CD4-positive, alpha-beta T cell treated with Interleukin-10 for 1 hour (primary cell): ENCODE measurements around the gene USE1.

Experiments used
- DNase-seq: peaks from one replicate; pipeline ENCODE4 v3.0.0-alpha.2; 2020

Gene USE1

GRCh38 chr19:17235971-17236777, 21.0 kb downstream of the USE1 start:
- no peak for DNase-seq

- DNase-seq, result no peak
Observed at GRCh38 chr19:17236811-17237543, 21.8 kb downstream of the USE1 start.

GRCh38 chr19:17237747-17238706, 22.9 kb downstream of the USE1 start:
- no peak for DNase-seq

GRCh38 chr19:17240062-17240752, 25.1 kb downstream of the USE1 start:
- DNase-seq, result no peak

- no peak for DNase-seq
Observed at GRCh38 chr19:17240826-17241399, 25.8 kb downstream of the USE1 start.

- DNase-seq, result no peak
Observed at GRCh38 chr19:17242431-17243208, 27.5 kb downstream of the USE1 start.

GRCh38 chr19:17243211-17243829, 28.2 kb downstream of the USE1 start:
- DNase-seq, result no peak

GRCh38 chr19:17243830-17244617, 28.9 kb downstream of the USE1 start:
- no peak for DNase-seq

- DNase-seq, result no peak
Observed at GRCh38 chr19:17244618-17245534, 29.7 kb downstream of the USE1 start.

- DNase-seq, result no peak
Observed at GRCh38 chr19:17245535-17245984, 30.4 kb downstream of the USE1 start, which contains the start of gene NR2F6. Gene NR2F6 (minus strand): TSS chr19:17245919. CDS start chr19:17245220, 699 bp downstream.

- DNase-seq, result no peak
Observed at GRCh38 chr19:17246681-17247425, 31.7 kb downstream of the USE1 start.

- DNase-seq, result no peak
Observed at GRCh38 chr19:17248011-17248776, 33.0 kb downstream of the USE1 start.

GRCh38 chr19:17249887-17250548, 34.9 kb downstream of the USE1 start:
- DNase-seq, result no peak

GRCh38 chr19:17254636-17255035, 39.5 kb downstream of the USE1 start:
- no peak for DNase-seq

- no peak for DNase-seq
Observed at GRCh38 chr19:17255150-17255621, 40.0 kb downstream of the USE1 start.

- DNase-seq, result no peak
Observed at GRCh38 chr19:17256130-17256529, 41.0 kb downstream of the USE1 start.
